ENCODE results near the gene SGTA.

- TF ChIP-seq TCF7 (IDR thresholded peaks at IDR 0.05; ENCODE audit: borderline replicate concordance), result no peak
- TF ChIP-seq POLR2A (conservative IDR thresholded peaks at IDR 0.05), result no peak
- no peak for TF ChIP-seq BRCA1 (IDR thresholded peaks at IDR 0.05)
- TF ChIP-seq BRCA1 (CRISPR knock-in tag; IDR thresholded peaks at IDR 0.05), result no peak
- no peak for TF ChIP-seq ETV6 (IDR thresholded peaks at IDR 0.05; ENCODE audit: borderline replicate concordance in 1 of 2, low read depth in 2 of 2, low read length in 1 of 2)
- no peak for TF ChIP-seq ETV6 (CRISPR knock-in tag; IDR thresholded peaks at IDR 0.05; ENCODE audit: borderline replicate concordance)
- TF ChIP-seq RFX5 (IDR thresholded peaks at IDR 0.05; ENCODE audit: low read depth, low read length), result no peak
Observed at GRCh38 chr19:2716722-2717637, 66.1 kb downstream of the SGTA start.

Measured in K562 (cell line).